Body of pancreas (tissue), 4 donors: ENCODE measurements around the gene PTPRT.

Source experiments
- CTCF ChIP-seq, 7 experiments: fragments of 450-650 bp in 4 of 7; fragments of 200-600 bp in 3 of 7; sonication (generic) in 3 of 7; IDR thresholded peaks; one replicate each; pipeline ENCODE4 v1.5.1; 2016 to 2019; ENCODE audit warnings: antibody characterized with exemption in 7 of 7
- POLR2A ChIP-seq, 3 donors: fragments of 450-650 bp; IDR thresholded peaks; one replicate each; pipeline ENCODE4 v1.6.1; 2016; ENCODE audit warnings: antibody characterized with exemption in 3 of 3, mild to moderate bottlenecking in 2 of 3

GRCh38 chr20:42419814-42420532 lies 769.7 kb downstream of the PTPRT start:
- TF ChIP-seq CTCF (IDR thresholded peaks at IDR 0.05) (no peak), POLR2A (IDR thresholded peaks at IDR 0.05) (no peak)
